ENCODE measurements around the gene SGTA.
A peak's percentile ranks its signal among the peaks of the same experiment; 100 is the strongest.
"Not testable (repeated sequence)": the region's sequence is repeated elsewhere in the genome, so short reads cannot be mapped to it uniquely, and the experiment has no call there.

Gene SGTA

GRCh38 chr19:2795827-2796658 is 13.0 kb upstream of the SGTA start:
- DNase-seq (ENCODE audit: low read depth in 3 of 3), result no peak

GRCh38 chr19:2793577-2793976 is 10.5 kb upstream of the SGTA start:
- no peak for DNase-seq (ENCODE audit: low read depth in 3 of 3)

- DNase-seq (ENCODE audit: low read depth in 3 of 3), result no peak
These were observed 10.1 kb upstream of the SGTA start for GRCh38 chr19:2793126-2793525.

GRCh38 chr19:2792666-2793065 is 9.6 kb upstream of the SGTA start:
- DNase-seq (ENCODE audit: low read depth in 3 of 3), result not testable (repeated sequence)

- DNase-seq (ENCODE audit: low read depth in 3 of 3), result no peak
These were observed 8.8 kb upstream of the SGTA start for GRCh38 chr19:2791876-2792275.

GRCh38 chr19:2791440-2791839 is 8.4 kb upstream of the SGTA start:
- no peak for DNase-seq (ENCODE audit: low read depth in 3 of 3)

- no peak for DNase-seq (ENCODE audit: low read depth in 3 of 3)
These were observed 7.6 kb upstream of the SGTA start for GRCh38 chr19:2790557-2791271.

- no peak for DNase-seq (ENCODE audit: low read depth in 3 of 3)
These were observed 7.1 kb upstream of the SGTA start for GRCh38 chr19:2790194-2790556.

- DNase-seq (ENCODE audit: low read depth in 3 of 3), result no peak
These were observed 5.2 kb upstream of the SGTA start for GRCh38 chr19:2788237-2788636.

GRCh38 chr19:2787115-2787514 is 4.0 kb upstream of the SGTA start:
- DNase-seq (ENCODE audit: low read depth in 3 of 3), result no peak

- DNase-seq (ENCODE audit: low read depth in 3 of 3), result peak; percentile 98 to 99 (median 99)
These were observed 2.3 kb upstream of the SGTA start, which contains the start of gene THOP1 for GRCh38 chr19:2785244-2785997. THOP1 (plus strand) TSS chr19:2785503; CDS start chr19:2785663, 160 bp downstream.

GRCh38 chr19:2783781-2784145 is 690 bp upstream of the SGTA start:
- DNase-seq (ENCODE audit: low read depth in 3 of 3), result no peak

- no peak for DNase-seq (ENCODE audit: low read depth in 3 of 3)
These were observed 641 bp downstream of the SGTA start for GRCh38 chr19:2782329-2782935.

- DNase-seq (ENCODE audit: low read depth in 3 of 3), result no peak
These were observed 2.8 kb downstream of the SGTA start for GRCh38 chr19:2780284-2780683.

GRCh38 chr19:2779121-2779740 is 3.8 kb downstream of the SGTA start:
- no peak for DNase-seq (ENCODE audit: low read depth in 3 of 3)

- DNase-seq (ENCODE audit: low read depth in 3 of 3), result no peak
These were observed 5.0 kb downstream of the SGTA start for GRCh38 chr19:2777952-2778683.

- peak; percentile 38 to 54 (median 53) for DNase-seq (ENCODE audit: low read depth in 3 of 3)
These were observed 7.3 kb downstream of the SGTA start for GRCh38 chr19:2775556-2776430.

- no peak for DNase-seq (ENCODE audit: low read depth in 3 of 3)
These were observed 8.0 kb downstream of the SGTA start for GRCh38 chr19:2774953-2775555.

GRCh38 chr19:2774083-2774679 is 8.9 kb downstream of the SGTA start:
- no peak for DNase-seq (ENCODE audit: low read depth in 3 of 3)
